Stomach smooth muscle (tissue), 2 donors: Measurements from ENCODE around the gene HSPB7.
"Not testable (repeated sequence)": the region's sequence is repeated elsewhere in the genome, so short reads cannot be mapped to it uniquely, and the experiment has no call there.

Experiments used
- H3K27ac ChIP-seq: one replicate; pipeline ENCODE4 v1.7.0; 2013; ENCODE audit warnings: mild to moderate bottlenecking, low read length, inconsistent platforms
- H3K27me3 ChIP-seq, 2 donors: one replicate each; pipeline ENCODE4 v1.7.0; 2013; ENCODE audit warnings: low read length in 2 of 2; ENCODE audit not compliant: insufficient read depth in 2 of 2, control insufficient read depth in 1 of 2
- H3K36me3 ChIP-seq, 2 donors: one replicate each; pipeline ENCODE4 v1.7.0; 2013; ENCODE audit warnings: low read length in 2 of 2; ENCODE audit not compliant: control insufficient read depth in 2 of 2, insufficient read depth in 2 of 2
- H3K4me1 ChIP-seq: one replicate; pipeline ENCODE4 v1.7.0; 2013; ENCODE audit warnings: low read length; ENCODE audit not compliant: control insufficient read depth, insufficient read depth
- H3K4me3 ChIP-seq, 2 donors: one replicate each; pipeline ENCODE4 v1.7.0; 2013; ENCODE audit warnings: low read length in 2 of 2
- H3K9ac ChIP-seq, 2 donors: one replicate each; pipeline ENCODE4 v1.7.0; 2013; ENCODE audit warnings: low read length in 2 of 2, mild to moderate bottlenecking in 1 of 2
- H3K9me3 ChIP-seq, 2 donors: one replicate each; pipeline ENCODE4 v1.7.0; 2013; ENCODE audit warnings: low read length in 2 of 2; ENCODE audit not compliant: control insufficient read depth in 2 of 2
- donor health status: healthy.
- donor health status: Pancreatic carcinoma.

The HSPB7 gene

DNA sequence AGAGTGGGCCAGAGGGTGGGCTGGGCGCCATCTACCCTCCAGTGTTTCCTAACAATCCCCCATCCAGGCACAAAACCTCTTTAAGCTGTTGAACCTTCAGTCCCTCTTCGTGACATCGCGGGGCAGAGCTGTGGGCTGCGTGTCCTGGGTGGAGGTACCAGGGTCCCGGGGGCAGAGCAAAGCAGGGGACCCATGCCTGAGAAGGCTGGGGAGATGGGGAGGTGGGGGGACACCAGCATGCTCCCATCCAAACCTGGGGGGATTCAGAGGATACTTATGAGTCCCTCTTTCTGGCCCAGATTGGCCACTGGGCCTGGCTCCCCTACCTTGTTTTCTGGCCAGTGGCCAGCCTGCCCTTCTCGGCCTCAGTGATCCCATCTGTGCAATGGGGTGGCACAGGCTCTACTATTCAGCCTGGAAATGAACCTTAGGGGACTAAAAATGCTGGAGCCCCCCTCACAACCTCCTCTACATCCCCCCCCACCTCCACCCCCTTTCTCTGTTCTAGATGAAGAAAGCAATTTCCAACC, 15.3 kb upstream of the HSPB7 start:
- peaks cover 12% of the 10 kb centered on the region for H3K4me1 ChIP-seq
- H3K27me3 ChIP-seq, H3K4me3 ChIP-seq, H3K9ac ChIP-seq, H3K27ac ChIP-seq, H3K36me3 ChIP-seq, H3K9me3 ChIP-seq: not testable (repeated sequence)

DNA sequence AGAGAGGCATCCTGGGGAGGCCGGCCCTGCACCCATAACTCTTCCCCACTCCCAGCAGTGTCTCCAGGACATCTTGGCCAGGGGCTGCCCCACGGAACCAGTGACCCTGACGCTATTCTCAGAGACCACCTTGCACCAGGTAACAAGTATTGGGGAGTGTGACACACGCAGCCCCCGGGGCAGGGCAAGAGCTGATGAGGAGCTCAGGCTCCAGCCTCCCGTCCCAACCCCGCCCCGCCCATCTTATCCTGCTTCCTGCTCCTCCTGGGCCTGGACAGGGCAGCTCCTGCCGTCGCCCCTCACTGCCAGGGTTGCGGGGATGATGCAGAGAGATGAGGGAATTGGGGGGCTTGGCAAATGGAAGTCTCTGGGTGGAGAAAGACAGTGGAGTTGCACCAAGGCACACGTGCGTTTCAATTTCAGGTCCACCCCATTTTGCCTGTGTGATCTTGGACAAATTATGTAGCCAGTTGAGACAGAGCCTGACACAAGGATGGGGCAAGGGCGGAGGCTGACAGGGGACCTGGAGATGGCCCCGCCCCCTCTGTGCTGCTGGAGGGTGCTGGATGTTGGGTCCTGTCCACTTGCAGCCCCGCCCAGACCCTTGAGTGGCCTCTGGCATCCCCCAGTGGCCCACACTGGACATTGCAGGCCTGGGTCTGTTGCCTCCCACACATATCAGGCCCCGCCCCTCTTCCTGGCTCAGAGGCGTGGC, 14.7 kb upstream of the HSPB7 start:
- H3K4me3 ChIP-seq = no peak overlapping the region
- H3K9me3 ChIP-seq = no peaks in the 10 kb centered on the region
- no peak overlapping the region for H3K9ac ChIP-seq
- no peak overlapping the region for H3K27ac ChIP-seq
- H3K36me3 ChIP-seq = no peaks in the 10 kb centered on the region
- H3K4me1 ChIP-seq = peaks cover 14% of the 10 kb centered on the region
- H3K27me3 ChIP-seq = no peaks in the 10 kb centered on the region

DNA sequence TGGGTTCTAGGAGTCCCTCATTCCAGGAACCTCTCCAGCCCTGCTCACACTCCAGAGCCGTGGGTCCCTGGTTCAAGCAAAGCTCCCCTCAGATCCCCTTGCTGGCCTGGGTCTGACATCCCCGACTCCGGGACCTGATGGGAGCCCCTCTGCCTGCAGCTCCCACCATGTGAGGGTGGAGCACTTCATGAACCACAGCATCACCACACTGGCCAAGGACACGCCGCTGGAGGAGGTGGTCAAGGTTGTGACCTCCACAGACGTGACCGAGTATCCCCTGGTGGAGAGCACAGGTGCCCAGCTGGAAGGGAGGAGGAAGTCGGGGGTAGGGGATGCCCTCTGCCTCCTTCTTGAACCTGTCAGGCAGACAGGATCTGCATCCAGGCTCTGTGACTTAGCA, 13.7 kb upstream of the HSPB7 start:
- no peak overlapping the region for H3K9ac ChIP-seq
- no peaks in the 10 kb centered on the region for H3K36me3 ChIP-seq
- H3K27me3 ChIP-seq = no peaks in the 10 kb centered on the region

DNA sequence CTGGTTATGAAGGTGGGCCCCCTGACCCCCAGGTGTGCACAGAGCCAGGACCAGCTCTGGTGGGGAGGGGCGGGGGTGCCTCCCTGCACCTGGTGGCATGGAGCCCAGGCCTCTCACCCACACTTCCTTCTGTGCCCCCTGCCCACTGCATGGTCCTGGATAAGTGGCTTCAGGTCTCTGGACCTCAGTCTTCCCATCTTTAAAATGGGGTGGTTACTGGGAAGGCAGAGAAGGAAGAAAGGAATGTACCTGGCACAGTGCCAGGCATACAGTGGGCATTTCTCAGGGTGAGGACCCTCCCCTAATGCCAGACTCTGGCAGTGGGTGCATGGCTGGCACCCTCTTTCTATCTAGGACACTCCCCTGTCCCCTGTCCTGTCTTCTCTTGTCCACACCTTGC, 11.4 kb upstream of the HSPB7 start:
- Histone ChIP-seq H3K36me3 (no peaks in the 10 kb centered on the region), H3K27ac (no peak overlapping the region), H3K9me3 (no peaks in the 10 kb centered on the region)

More for the DNA sequence above, 13.7 kb upstream of the HSPB7 start:
- Histone ChIP-seq H3K4me3 (no peak overlapping the region), H3K27ac (no peak overlapping the region), H3K9me3 (no peaks in the 10 kb centered on the region), H3K4me1 (peaks cover 21% of the 10 kb centered on the region)

DNA sequence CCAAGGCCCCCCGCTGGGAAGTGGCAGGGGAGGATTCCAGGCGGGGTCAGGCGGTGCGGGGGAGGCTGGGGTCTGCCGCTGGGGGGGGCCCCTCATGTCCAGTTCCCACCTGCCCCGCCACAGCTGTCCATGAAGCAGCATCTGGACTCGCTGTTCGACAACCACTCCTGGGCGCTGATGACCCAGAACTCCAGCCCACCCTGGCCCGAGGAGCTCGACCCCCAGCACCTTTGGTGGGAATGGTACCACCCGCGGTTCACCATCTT, 11.1 kb upstream of the HSPB7 start:
- H3K36me3 ChIP-seq, H3K27me3 ChIP-seq, H3K9me3 ChIP-seq, H3K27ac ChIP-seq, H3K4me3 ChIP-seq, H3K9ac ChIP-seq: not testable (repeated sequence)
- H3K4me1 ChIP-seq = peaks cover 21% of the 10 kb centered on the region

More for the DNA sequence above, 11.4 kb upstream of the HSPB7 start:
- Histone ChIP-seq H3K4me3 (no peak overlapping the region), H3K4me1 (peaks cover 21% of the 10 kb centered on the region), H3K9ac (no peak overlapping the region), H3K27me3 (no peaks in the 10 kb centered on the region)

DNA sequence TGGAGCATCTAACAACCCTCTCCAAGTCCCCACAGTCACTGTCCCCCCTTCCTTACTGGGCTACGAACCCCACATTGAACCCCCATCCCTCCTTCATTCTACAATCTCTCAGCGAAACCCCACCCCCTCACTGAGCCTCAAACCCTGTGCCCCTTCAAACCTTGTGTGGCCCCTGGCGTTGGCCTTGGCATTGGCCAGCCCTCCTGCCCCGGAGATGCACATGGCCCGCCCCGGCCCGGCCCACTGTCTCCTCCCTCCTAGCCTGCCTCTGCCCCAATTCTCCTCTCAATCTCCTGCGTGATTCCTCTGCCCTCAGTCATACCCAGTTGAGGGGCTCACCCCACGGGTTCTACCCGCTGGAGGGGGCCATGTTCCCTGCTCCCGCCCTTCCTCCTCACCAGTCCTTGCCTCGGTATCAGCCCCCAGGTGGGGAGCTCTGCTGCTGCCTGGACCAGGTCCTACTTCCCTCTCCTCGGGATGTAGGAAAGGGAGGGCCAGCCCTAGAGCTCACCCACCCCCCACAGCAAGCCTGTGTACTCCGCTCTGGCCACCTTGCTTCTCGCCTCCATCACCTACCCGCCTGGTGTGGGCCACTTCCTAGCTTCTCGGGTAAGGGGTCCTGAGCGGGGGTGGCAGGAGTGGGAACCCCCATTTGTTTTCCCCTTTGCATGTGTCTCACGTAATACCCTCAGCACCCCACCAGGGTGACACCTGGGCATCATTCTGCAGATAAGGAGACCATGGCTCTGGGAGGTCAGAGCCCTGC, 10.6 kb upstream of the HSPB7 start:
- no peak overlapping the region for H3K9ac ChIP-seq
- H3K27ac ChIP-seq = no peak overlapping the region
- no peaks in the 10 kb centered on the region for H3K27me3 ChIP-seq
- H3K4me3 ChIP-seq = no peak overlapping the region
- H3K36me3 ChIP-seq = no peaks in the 10 kb centered on the region
- H3K4me1 ChIP-seq = peaks cover 23% of the 10 kb centered on the region
- no peaks in the 10 kb centered on the region for H3K9me3 ChIP-seq

DNA sequence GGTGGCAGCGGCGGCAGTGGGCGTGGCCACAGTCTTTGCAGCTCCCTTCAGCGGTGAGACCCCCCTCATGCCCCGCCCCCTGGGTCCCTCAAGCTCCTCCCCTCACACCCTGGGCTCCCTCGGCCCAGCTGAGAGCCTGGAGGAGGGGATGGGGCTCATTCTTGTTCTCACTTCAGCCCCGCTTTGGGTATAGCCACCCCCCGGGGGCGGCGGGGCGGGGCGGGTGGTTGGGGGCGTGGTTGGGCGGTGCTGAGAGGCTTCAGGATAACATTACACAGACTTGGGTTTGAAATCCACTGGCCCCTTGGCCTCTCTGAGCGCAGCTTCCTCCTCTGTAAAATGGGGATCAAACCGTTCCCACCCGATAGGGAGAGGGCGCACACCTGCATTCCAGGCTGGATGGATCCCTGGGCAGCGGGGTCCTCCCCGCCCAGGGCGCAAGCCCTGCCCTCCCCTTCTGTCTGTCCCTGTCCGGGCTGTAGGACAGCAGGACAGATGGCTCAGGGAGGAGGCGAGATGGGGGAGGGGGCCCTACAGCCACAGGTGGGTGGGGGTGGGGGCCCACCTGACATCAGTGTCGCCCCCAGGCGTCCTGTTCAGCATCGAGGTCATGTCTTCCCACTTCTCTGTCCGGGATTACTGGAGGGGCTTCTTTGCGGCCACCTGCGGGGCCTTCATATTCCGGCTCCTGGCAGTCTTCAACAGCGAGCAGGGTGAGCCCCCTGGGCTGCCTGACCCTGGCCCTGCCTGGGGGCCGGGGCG, 9.1 kb upstream of the HSPB7 start:
- Histone ChIP-seq H3K36me3 (no peaks in the 10 kb centered on the region), H3K4me3 (peak overlapping the region in 1 of 2 donors; percentile 60), H3K9ac (peak overlapping the region in 1 of 2 donors; percentile 47), H3K4me1 (peaks cover 21% of the 10 kb centered on the region), H3K9me3 (no peaks in the 10 kb centered on the region), H3K27me3 (no peaks in the 10 kb centered on the region), H3K27ac (no peak overlapping the region)

DNA sequence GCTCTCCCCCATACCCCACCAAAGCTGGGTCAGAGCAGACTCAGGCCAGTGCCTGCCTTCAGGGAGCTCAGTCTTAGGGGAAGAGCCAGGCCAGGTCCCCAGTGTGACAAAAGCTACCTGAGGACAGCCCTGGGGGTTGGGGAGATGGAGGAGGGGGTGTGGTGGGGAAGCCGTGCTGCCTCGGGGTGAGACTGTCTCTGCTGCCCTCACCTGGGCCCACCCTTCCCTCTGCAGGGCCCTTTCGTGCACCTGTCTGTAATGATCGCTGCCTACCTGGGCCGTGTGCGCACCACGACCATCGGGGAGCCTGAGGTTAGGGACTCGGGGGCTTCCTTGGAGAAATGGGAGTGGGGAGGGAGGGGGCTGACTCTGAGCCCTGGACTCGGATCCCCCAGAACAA, 8.5 kb upstream of the HSPB7 start:
- not testable (repeated sequence) for H3K4me3 ChIP-seq, H3K36me3 ChIP-seq, H3K27ac ChIP-seq, H3K9me3 ChIP-seq, H3K27me3 ChIP-seq, H3K9ac ChIP-seq
- peaks cover 27% of the 10 kb centered on the region for H3K4me1 ChIP-seq

DNA sequence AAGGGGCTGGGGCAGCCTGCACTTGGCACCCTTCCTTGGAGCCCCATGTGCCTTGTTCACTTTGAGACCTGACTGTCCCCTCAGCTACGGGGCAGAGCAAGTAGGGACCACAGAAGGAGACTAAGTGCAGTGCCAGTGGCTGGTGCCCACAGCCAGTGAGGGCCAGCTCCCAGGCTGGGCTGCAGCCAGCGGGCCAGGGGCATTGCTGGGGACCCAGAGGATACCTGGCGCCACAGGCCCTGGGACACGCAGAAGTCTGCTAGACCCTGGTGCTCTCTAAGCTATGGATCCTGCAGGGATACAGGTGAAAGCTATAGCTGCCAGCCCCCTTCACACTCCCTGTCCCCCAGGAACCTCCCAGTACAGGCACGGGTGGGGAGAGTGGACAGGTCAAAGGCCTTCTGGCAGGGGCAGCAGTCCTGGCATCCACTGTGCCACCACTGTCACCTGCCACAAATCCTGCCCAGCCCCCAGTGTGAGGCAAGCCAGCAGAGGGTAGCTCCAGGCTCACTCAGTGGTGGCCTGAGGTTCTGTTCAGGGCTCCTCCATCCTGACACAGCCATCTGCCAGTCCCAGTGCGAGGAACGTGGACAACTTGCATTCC, 5.3 kb upstream of the HSPB7 start:
- H3K4me3 ChIP-seq = no peak overlapping the region
- no peaks in the 10 kb centered on the region for H3K36me3 ChIP-seq
- peaks cover 51% of the 10 kb centered on the region for H3K4me1 ChIP-seq
- H3K9ac ChIP-seq = no peak overlapping the region
- H3K27me3 ChIP-seq = no peaks in the 10 kb centered on the region
- H3K27ac ChIP-seq = no peak overlapping the region
- H3K9me3 ChIP-seq = no peaks in the 10 kb centered on the region

DNA sequence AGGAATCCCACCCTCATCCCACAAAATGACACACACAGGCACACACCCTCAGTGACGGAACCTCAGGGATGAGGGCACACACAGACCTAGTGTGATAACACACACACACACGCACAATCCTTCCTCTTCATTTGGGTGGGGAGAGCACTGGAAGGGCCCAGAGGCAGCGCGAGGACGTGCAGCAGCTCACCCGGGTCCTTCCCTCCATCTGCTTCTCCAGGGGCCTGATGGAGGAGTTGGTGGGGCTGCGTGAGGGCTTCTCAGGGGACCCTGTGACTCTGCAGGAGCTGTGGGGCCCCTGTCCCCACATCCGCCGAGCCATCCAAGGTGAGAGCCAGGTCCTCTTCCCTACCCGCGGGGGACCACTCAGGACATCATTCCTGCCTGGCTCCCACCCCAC, 4.5 kb upstream of the HSPB7 start:
- H3K9ac ChIP-seq = no peak overlapping the region
- no peak overlapping the region for H3K4me3 ChIP-seq
- H3K36me3 ChIP-seq = no peaks in the 10 kb centered on the region
- H3K27me3 ChIP-seq = no peaks in the 10 kb centered on the region
- peak overlapping the region; percentile 60 for H3K27ac ChIP-seq
- no peaks in the 10 kb centered on the region for H3K9me3 ChIP-seq
- H3K4me1 ChIP-seq = peaks cover 56% of the 10 kb centered on the region
